Stimulated activated naive B cell treated with anti-CD40 and anti-IgM and Interleukin-4, amounts not matched to agents 10 μg/mL and 1 μg/mL and 100 μg/mL, for 72 hours (primary cell): Measurements from ENCODE around the gene OVCA2.

Experiments
- ATAC-seq, 2 donors: fragments of 150-1000 bp; cut with Tn5 transposase; replicated peaks; 2 replicates each; pipeline ENCODE4 v1.10.0; 2021; ENCODE audit warnings: moderate library complexity in 1 of 2
- DNase-seq: peaks from one replicate; pipeline ENCODE4 v3.0.0; 2021
- H3K27ac Mint-ChIP-seq: one replicate; pipeline ENCODE4 v1.8.0; 2022; ENCODE audit warnings: mild to moderate bottlenecking, mixed read lengths
- H3K27me3 Mint-ChIP-seq, 2 donors: one replicate each; pipeline ENCODE4 v1.8.0; 2022; ENCODE audit warnings: mixed read lengths in 2 of 2
- H3K36me3 Mint-ChIP-seq, 2 donors: one replicate each; pipeline ENCODE4 v1.8.0; 2022; ENCODE audit warnings: mixed read lengths in 2 of 2, mild to moderate bottlenecking in 1 of 2
- H3K4me1 Mint-ChIP-seq, 2 donors: one replicate each; pipeline ENCODE4 v1.8.0; 2022; ENCODE audit warnings: mixed read lengths in 2 of 2, mild to moderate bottlenecking in 1 of 2
- H3K4me3 Mint-ChIP-seq, 2 donors: one replicate each; pipeline ENCODE4 v1.8.0; 2022; ENCODE audit warnings: mild to moderate bottlenecking in 2 of 2, mixed read lengths in 2 of 2, moderate library complexity in 1 of 2
- H3K9me3 Mint-ChIP-seq, 2 donors: one replicate each; pipeline ENCODE4 v1.8.0; 2022; ENCODE audit warnings: mixed read lengths in 2 of 2, mild to moderate bottlenecking in 1 of 2

OVCA2 gene

DNA sequence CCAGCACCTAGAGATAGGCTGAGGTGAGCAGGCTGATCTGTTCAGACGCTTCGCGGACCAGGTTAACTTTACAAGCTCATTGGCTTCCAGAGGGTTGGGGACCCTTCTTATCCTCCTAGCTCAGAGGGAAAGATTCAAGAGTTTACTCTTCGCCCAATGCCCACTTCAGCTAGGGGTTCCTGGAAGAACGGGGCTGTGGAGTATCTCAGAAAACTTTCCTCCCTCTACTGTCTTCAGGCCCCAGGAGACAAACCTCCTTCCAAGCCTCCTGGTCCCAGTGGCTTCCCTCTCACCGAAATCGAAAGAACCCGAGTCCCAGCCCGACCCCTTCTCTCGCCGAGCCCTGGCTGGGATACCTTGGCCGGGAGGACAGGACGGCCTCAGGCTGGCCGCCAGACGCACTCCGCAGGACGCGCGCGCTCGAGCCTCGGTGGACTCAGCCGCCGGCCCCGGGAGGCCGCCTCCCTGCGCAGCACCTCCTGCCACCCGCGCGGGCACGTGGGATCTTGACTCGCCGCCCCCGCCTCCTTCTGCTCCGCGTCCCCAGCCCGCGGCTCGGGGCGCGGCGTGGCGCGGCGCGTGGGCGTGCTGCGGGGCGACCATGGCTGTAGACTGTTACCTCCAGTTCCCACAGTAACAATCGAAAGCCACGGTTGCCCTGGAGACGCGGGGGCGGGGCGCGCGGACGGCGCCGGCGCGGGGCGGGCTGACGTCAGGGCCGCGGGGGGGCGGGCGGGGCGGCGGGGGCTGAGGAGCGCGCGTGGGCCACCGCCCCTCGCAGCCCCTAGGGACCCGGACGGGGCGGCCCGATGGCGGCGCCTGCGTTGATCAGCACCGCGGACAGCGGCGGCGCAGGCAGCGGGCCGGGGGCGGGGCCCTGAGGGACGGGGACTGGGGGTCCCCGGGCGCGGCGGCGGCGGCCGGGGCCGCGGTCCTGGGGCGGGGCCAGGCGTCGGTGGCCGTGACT, 7.8 kb downstream of the OVCA2 start:
- Mint-ChIP-seq H3K36me3 (peaks cover 5 to 8% of the 10 kb centered on the region in 2 donors), H3K27ac (peak overlapping the region; percentile 51), H3K27me3 (peaks cover 24 to 25% of the 10 kb centered on the region in 2 donors), H3K9me3 (no peaks in the 10 kb centered on the region), H3K4me3 (peak overlapping the region; percentile 77 to 82), H3K4me1 (peaks cover 26 to 44% of the 10 kb centered on the region in 2 donors)
- DNase-seq (peak; percentile 84), ATAC-seq (peak; percentile 73 to 76)

DNA sequence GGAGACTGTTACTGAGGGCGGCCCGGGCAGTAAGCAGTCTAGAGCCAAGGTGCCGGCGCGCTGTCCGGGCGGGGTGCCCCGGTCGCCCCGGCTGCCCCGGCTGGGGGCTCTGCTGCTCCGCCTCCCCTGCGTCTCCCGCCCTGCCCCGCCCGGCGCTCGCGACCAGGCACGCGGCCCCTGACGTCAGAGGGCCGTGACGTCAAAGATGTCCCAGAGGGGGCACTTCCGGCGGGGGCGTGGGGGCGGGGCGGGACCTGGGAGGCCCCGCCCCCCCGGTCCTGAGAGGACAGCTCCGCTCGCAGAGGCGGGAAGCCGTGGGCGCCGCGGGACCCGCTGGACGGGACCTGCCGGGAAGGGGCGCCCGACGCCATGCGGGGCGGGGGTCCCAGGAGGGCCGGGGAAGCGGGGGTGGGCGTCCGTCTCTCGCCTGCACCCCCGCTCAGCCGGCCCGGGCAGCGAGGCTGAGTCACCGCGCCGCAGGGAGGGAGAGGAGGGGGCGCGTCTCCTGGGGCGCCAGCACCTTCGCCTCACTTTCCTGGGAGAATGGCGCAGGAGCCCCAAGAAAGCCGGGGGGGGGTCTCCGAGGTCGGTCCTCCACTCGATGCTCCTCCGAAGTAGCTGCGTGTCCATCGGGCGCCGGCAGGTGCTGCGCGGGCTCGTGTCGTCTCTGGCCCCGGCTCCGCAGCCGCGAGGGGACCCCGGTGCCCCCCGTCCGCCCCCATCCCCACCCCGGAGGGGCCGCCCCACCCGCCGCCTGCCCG, 8.7 kb downstream of the OVCA2 start:
- Mint-ChIP-seq H3K9me3 (no peaks in the 10 kb centered on the region), H3K27me3 (peaks cover 24 to 25% of the 10 kb centered on the region in 2 donors), H3K36me3 (peaks cover 0 to 5% of the 10 kb centered on the region in 2 donors), H3K4me3 (peak overlapping the region in 1 of 2 donors; percentile 57), H3K4me1 (peaks cover 27 to 47% of the 10 kb centered on the region in 2 donors), H3K27ac (no peak overlapping the region)
- ATAC-seq (peak; percentile 9 to 10), DNase-seq (peak; percentile 38)

DNA sequence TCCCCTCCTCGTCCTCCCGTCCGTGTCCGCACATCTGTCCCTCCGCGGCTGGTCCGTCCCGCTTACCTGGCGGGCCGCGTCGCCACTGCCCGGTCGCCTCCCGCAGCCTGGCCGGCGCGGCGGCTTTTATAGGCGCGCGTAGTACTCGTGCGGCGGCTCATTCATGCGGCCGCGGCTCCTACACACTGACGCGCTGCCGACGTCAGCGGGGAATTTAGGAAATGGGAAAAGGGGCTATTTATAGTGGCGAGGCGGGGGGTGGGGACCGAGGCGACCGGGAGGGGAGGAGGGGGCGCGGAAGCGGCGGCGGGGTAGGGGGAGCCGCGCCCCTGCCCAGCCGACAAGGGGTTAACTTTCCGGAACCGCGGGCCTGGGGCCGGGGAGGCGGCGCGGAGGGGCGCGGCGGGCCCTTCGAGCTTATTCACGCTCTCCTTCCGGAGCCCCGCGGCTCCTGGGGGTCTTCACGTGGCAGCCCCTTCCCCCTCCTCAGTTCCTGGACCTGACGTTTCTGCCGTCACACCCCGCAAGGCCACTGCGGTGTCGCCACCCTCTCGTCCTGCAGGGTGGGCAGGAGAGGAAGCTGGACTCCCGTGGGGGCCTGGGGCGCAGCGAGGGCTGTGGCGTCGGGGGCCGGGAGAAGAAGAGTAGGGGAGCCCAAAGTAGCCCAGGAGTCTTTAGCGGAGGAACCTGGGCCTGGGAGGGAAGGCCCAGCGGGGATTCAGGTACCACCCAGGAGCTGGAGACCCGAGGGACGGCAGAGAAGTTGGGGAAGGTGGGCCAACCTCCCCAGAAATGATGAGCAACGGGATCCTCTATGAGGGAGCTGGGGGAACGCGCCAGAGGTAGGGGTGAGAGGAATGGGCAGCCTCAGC, 9.5 kb downstream of the OVCA2 start:
- Mint-ChIP-seq H3K27me3 (peaks cover 24 to 25% of the 10 kb centered on the region in 2 donors), H3K9me3 (no peaks in the 10 kb centered on the region), H3K4me1 (peaks cover 27 to 50% of the 10 kb centered on the region in 2 donors), H3K27ac (peak overlapping the region; percentile 72), H3K36me3 (peaks cover 0 to 5% of the 10 kb centered on the region in 2 donors), H3K4me3 (peak overlapping the region; percentile 57 to 72)
- DNase-seq (no peak), ATAC-seq (no peak)

DNA sequence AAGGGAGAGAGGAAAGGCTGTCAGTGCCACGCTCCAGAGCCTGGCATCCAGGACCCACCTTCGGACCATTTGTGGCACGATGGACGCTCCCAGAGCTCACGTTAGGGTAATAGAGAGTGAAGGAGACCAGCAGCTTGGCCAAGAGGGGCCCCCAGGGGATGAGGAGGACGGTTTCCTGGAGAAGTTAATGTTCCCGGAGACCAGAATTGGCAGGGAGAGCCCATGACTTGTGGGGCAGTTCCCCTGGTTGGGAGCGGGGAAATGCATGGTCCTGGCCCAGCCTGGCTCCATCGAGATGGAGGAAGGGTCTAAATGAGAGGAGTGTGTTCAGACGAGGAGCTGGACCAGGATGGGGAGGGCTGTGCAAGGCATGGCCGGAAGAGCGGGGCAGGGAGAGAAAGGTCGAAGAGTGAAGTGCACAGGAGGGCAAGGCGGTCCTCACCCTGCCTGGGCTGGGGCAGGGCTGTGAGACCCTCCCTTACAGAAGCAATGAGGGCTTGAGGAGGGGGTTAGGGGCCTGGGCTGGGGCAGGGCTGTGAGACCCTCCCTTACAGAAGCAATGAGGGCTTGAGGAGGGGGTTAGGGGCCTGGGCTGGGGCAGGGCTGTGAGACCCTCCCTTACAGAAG, 10.2 kb downstream of the OVCA2 start:
- H3K27me3 Mint-ChIP-seq, result peaks cover 24 to 25% of the 10 kb centered on the region in 2 donors
- H3K4me1 Mint-ChIP-seq, result peaks cover 27 to 54% of the 10 kb centered on the region in 2 donors
- H3K4me3 Mint-ChIP-seq, result peak overlapping the region in 1 of 2 donors; percentile 3
- DNase-seq (no peak), ATAC-seq (no peak)
- peaks cover 3 to 5% of the 10 kb centered on the region in 2 donors for H3K36me3 Mint-ChIP-seq
- H3K9me3 Mint-ChIP-seq, result no peaks in the 10 kb centered on the region
- H3K27ac Mint-ChIP-seq, result peak overlapping the region; percentile 44

DNA sequence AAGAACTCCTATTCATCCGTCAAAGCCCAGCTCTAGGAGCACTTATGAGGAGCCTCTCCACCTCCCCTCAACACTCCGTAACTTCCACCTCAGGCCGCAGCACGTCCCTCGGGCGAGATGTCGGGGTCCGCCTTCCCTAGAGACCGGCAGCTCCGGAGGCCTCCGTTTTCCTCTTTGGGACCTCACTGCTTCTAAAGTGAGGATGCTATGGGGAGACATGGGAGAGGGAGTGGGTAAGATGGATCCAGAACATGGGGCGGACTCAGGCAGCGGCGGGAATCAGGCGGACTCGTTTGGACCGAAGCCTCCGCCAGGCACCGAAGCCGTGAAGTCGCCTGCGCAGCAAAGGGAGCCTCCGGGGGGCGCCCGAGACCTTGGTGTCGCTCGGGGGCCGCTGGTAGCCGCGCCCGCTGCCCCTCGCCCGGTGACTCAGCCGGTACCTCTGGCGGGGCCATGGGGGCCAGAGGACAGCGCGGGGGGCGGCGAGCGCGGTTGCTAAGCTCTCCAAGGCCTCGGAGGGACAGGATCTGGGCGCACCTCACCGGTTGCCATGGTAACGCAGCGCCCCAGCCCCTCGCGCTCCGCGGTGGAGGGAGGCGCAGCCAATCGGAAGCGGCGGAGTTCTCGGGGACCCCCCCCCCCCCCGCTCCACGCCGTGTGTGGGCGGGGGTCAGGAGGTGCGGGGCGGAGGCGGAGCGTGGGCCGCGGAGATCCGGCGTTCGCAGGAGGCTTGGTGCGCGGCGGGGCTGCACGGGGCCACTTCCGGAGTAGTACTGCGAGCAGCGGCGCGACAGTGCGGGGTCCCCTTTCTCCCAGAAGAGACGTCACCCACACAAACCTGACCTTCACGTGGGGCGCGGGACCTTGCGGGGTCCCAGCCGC, 11.8 kb downstream of the OVCA2 start:
- H3K27ac Mint-ChIP-seq, result no peak overlapping the region
- DNase-seq, result no peak
- H3K4me1 Mint-ChIP-seq, result peaks cover 24 to 47% of the 10 kb centered on the region in 2 donors
- peaks cover 0 to 6% of the 10 kb centered on the region in 2 donors for H3K36me3 Mint-ChIP-seq
- H3K4me3 Mint-ChIP-seq, result peak overlapping the region; percentile 73 to 76
- peaks cover 17 to 18% of the 10 kb centered on the region in 2 donors for H3K27me3 Mint-ChIP-seq
- H3K9me3 Mint-ChIP-seq, result no peaks in the 10 kb centered on the region
- peak; percentile 9 to 24 for ATAC-seq

DNA sequence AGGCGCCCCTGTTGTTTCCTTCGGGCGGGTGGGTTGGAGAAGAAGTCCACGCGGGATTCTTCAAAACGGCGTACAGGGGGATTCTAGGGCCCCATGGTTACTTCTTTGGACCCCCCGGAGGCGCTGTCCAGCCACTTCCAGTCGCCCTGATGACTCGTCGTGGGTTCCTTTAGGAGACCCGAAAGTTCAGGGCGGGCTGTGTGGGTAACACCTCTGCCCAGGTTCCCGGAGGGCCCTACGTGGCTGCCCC, 12.4 kb downstream of the OVCA2 start:
- no peak overlapping the region for H3K27ac Mint-ChIP-seq
- H3K9me3 Mint-ChIP-seq, result no peaks in the 10 kb centered on the region
- H3K36me3 Mint-ChIP-seq, result peaks cover 0 to 6% of the 10 kb centered on the region in 2 donors
- DNase-seq, result no peak
- peaks cover 17 to 18% of the 10 kb centered on the region in 2 donors for H3K27me3 Mint-ChIP-seq
- H3K4me1 Mint-ChIP-seq, result peaks cover 22 to 46% of the 10 kb centered on the region in 2 donors
- ATAC-seq, result no peak
- peak overlapping the region; percentile 66 to 73 for H3K4me3 Mint-ChIP-seq

DNA sequence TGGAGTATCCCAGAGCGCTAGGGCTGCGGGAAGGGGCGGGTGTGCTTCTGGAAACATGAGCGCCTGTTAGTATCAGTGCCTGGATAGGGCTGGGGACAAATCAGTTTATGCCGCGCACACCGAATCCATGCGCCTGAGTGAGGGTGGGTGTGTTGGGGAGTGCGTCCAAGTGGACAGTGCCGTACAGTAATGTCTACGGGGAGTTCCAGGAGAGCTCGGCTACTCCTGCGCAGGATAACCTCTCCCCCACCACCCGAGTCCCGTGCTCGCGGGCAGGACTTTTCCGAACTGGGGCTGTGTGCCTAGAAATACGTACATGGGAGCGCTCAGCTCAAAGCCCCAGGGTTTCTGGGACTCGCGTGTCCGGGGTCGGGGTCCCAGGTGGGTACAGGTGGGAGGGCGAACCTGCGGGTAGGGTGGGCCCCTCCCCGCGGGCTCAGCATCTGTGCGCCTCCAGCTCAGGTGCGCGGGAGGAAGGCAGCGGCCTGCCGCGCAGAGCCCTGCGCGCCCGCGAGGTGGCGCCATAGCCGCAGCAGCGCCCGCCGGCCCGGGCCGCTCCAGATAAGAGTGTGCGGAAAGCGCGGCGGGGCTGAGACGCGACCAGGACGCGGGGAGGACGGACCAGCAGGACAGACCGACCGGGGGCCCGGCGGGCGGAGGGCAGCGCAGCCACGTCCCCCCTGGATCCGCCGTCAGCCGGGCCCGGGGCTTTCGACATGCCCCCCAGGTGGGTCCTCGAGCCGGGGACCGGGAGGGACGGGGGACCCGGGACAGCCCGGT, 12.9 kb downstream of the OVCA2 start, which contains the start of gene HIC1:
Gene HIC1 (plus strand): TSS at position 592 of the 780 bp plus-strand sequence. CDS start 1,588 bp downstream, outside the sequence.
- DNase-seq (peak; percentile 74), ATAC-seq (peak; percentile 67 to 71)
- Mint-ChIP-seq H3K27ac (peak within 1 kb of the TSS; percentile 83), H3K36me3 (peaks cover 4 to 9% of the 10 kb centered on the region in 2 donors), H3K4me3 (peak within 1 kb of the TSS; percentile 73 to 81), H3K4me1 (peaks cover 22 to 47% of the 10 kb centered on the region in 2 donors), H3K9me3 (no peaks in the 10 kb centered on the region), H3K27me3 (peaks cover 17 to 18% of the 10 kb centered on the region in 2 donors)

DNA sequence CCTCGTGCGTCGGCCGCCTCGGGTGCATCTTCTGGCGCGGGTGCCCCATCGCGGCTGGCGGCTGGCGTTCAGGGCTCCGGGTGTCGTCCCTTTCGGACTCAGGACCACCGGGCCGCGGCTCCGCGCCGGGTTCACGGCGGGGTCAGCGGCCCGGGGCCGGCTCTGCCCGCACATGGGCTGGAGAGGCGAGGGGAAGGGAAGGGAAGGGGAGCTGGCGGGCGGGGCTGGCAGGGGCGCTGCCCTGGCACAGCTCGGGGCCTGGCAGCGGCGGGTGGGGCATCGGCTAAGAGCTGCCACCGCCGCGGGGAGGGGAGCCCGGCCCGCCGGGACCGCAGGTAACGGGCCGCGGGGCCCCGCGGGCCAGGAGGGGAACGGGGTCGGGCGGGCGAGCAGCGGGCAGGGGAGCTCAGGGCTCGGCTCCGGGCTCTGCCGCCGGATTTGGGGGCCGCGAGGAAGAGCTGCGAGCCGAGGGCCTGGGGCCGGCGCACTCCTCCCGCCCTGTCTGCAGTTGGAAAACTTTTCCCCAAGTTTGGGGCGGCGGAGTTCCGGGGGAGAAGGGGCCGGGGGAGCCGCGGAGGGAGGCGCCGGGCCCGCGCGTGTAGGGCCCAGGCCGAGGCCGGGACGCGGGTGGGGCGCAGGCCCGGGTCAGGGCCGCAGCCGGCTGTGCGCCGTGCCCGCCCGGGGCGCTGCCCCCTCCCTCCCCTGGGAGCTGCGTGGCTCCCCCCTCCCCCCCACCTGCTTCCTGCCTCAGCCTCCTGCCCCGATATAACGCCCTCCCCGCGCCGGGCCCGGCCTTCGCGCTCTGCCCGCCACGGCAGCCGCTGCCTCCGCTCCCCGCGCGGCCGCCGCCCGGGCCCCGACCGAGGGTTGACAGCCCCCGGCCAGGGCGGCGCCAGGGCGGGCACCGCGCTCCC, 13.7 kb downstream of the OVCA2 start:
- no peak overlapping the region for H3K27ac Mint-ChIP-seq
- H3K4me3 Mint-ChIP-seq, result peak overlapping the region; percentile 80 to 81
- H3K4me1 Mint-ChIP-seq, result peaks cover 29 to 55% of the 10 kb centered on the region in 2 donors
- H3K36me3 Mint-ChIP-seq, result peaks cover 10 to 16% of the 10 kb centered on the region in 2 donors
- H3K27me3 Mint-ChIP-seq, result peaks cover 23 to 24% of the 10 kb centered on the region in 2 donors
- DNase-seq (peak; percentile 15), ATAC-seq (peak; percentile 2 to 14)
- H3K9me3 Mint-ChIP-seq, result no peaks in the 10 kb centered on the region

DNA sequence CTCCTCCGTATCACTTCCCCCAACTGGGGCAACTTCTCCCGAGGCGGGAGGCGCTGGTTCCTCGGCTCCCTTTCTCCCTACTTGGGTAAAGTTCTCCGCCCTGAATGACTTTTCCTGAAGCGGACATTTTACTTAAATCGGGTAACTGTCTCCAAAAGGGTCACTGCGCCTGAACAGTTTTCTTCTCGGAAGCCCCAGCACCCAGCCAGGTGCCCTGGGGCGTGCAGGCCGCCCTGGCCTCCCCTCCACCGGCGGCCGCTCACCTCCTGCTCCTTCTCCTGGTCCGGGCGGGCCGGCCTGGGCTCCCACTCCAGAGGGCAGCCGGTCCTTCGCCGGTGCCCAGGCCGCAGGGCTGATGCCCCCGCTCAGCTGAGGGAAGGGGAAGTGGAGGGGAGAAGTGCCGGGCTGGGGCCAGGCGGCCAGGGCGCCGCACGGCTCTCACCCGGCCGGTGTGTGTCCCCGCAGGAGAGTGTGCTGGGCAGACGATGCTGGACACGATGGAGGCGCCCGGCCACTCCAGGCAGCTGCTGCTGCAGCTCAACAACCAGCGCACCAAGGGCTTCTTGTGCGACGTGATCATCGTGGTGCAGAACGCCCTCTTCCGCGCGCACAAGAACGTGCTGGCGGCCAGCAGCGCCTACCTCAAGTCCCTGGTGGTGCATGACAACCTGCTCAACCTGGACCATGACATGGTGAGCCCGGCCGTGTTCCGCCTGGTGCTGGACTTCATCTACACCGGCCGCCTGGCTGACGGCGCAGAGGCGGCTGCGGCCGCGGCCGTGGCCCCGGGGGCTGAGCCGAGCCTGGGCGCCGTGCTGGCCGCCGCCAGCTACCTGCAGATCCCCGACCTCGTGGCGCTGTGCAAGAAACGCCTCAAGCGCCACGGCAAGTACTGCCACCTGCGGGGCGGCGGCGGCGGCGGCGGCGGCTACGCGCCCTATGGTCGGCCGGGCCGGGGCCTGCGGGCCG, 14.7 kb downstream of the OVCA2 start:
- ATAC-seq, result no peak
- peak; percentile 24 for DNase-seq
- H3K4me1 Mint-ChIP-seq, result peaks cover 30 to 58% of the 10 kb centered on the region in 2 donors
- no peaks in the 10 kb centered on the region for H3K9me3 Mint-ChIP-seq
- H3K4me3 Mint-ChIP-seq, result peak overlapping the region; percentile 80 to 81
- peak overlapping the region; percentile 25 for H3K27ac Mint-ChIP-seq
- peaks cover 19 to 22% of the 10 kb centered on the region in 2 donors for H3K27me3 Mint-ChIP-seq
- peaks cover 14 to 23% of the 10 kb centered on the region in 2 donors for H3K36me3 Mint-ChIP-seq

DNA sequence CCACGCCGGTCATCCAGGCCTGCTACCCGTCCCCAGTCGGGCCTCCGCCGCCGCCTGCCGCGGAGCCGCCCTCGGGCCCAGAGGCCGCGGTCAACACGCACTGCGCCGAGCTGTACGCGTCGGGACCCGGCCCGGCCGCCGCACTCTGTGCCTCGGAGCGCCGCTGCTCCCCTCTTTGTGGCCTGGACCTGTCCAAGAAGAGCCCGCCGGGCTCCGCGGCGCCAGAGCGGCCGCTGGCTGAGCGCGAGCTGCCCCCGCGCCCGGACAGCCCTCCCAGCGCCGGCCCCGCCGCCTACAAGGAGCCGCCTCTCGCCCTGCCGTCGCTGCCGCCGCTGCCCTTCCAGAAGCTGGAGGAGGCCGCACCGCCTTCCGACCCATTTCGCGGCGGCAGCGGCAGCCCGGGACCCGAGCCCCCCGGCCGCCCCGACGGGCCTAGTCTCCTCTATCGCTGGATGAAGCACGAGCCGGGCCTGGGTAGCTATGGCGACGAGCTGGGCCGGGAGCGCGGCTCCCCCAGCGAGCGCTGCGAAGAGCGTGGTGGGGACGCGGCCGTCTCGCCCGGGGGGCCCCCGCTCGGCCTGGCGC, 15.4 kb downstream of the OVCA2 start:
- peak overlapping the region; percentile 80 for H3K27ac Mint-ChIP-seq
- H3K4me3 Mint-ChIP-seq, result peak overlapping the region in 1 of 2 donors; percentile 48
- H3K4me1 Mint-ChIP-seq, result peaks cover 23 to 50% of the 10 kb centered on the region in 2 donors
- no peaks in the 10 kb centered on the region for H3K9me3 Mint-ChIP-seq
- DNase-seq, result no peak
- H3K27me3 Mint-ChIP-seq, result peaks cover 11 to 14% of the 10 kb centered on the region in 2 donors
- peaks cover 21 to 30% of the 10 kb centered on the region in 2 donors for H3K36me3 Mint-ChIP-seq
- ATAC-seq, result no peak
